IMR-90 (cell line): ENCODE data around the gene GLP2R. TPM values are rescaled to one million over a fixed set of nuclear protein-coding genes. Genes with fewer than 3 reads are reported as not detected.

Experiments used
- ATAC-seq: fragments of 200-7000 bp; cut with Tn5 transposase; 2 replicates; pipeline ENCODE4 v1.9.1; 2020; ENCODE audit warnings: low read depth, mild to moderate bottlenecking, moderate library complexity
- BruUV-seq: library from RNA; stranded (reverse); fragments of 400-500 nt; replicated peaks from 2 replicates; lab custom pipeline; 2021; lab: Mats Ljungman, UMichigan
- CTCF ChIA-PET: fragments of 300-600 bp; formaldehyde crosslinking; extraction: SDS; loops from one replicate; lab custom pipeline; 2021; ENCODE audit warnings: antibody characterized with exemption; lab: Yijun Ruan, JAX
- POLR2A ChIA-PET: fragments of 300-600 bp; sonication (Branson Sonifier 250); formaldehyde crosslinking; loops from one replicate; lab custom pipeline; 2022; ENCODE audit warnings: antibody characterized with exemption; ENCODE audit not compliant: unreplicated experiment; lab: Charles Lee
- DNase-seq: peaks from one replicate; pipeline ENCODE4 v3.0.0; 2013
- H2AFZ ChIP-seq: replicated peaks from 2 replicates; pipeline ENCODE3; 2013; ENCODE audit warnings: low read length, mild to moderate bottlenecking; ENCODE audit not compliant: poor library complexity
- H2AK5ac ChIP-seq: 2 replicates; pipeline ENCODE4 v1.6.1; 2013; ENCODE audit warnings: low read depth, low read length, inconsistent platforms
- H2AK9ac ChIP-seq: replicated peaks from 2 replicates; pipeline ENCODE3; 2013; ENCODE audit warnings: mild to moderate bottlenecking, low read depth, low read length, moderate library complexity; ENCODE audit not compliant: poor library complexity
- H2BK120ac ChIP-seq: 2 replicates; pipeline ENCODE4 v1.6.1; 2013; ENCODE audit warnings: low read depth, low read length, inconsistent platforms
- H2BK15ac ChIP-seq: 3 replicates; pipeline ENCODE4 v1.6.1; 2013; ENCODE audit warnings: low read depth, low read length, inconsistent platforms
- H2BK20ac ChIP-seq: 2 replicates; pipeline ENCODE4 v1.6.1; 2013; ENCODE audit warnings: low read depth, mild to moderate bottlenecking, inconsistent platforms, low read length, moderate library complexity
- H2BK5ac ChIP-seq: 2 replicates; pipeline ENCODE4 v1.6.1; 2013; ENCODE audit warnings: mild to moderate bottlenecking, low read depth, low read length, inconsistent platforms; ENCODE audit not compliant: poor library complexity, severe bottlenecking
- H3K14ac ChIP-seq: replicated peaks from 2 replicates; pipeline ENCODE4 v1.6.1; 2013; ENCODE audit warnings: low read depth, low read length, inconsistent platforms
- H3K18ac ChIP-seq: 2 replicates; pipeline ENCODE4 v1.6.1; 2013; ENCODE audit warnings: low read depth, low read length, control low read depth
- H3K23ac ChIP-seq: 2 replicates; pipeline ENCODE4 v1.6.1; 2013; ENCODE audit warnings: low read depth, low read length, inconsistent platforms
- H3K27ac ChIP-seq: 2 replicates; pipeline ENCODE4 v1.5.1; 2013; ENCODE audit warnings: mild to moderate bottlenecking, control low read depth, low read length; ENCODE audit not compliant: insufficient read depth
- H3K27me3 ChIP-seq: 2 replicates; pipeline ENCODE4 v1.6.1; 2013; ENCODE audit warnings: low read length; ENCODE audit not compliant: control insufficient read depth, insufficient read depth
- H3K36me3 ChIP-seq: 2 replicates; pipeline ENCODE4 v1.6.1; 2013; ENCODE audit warnings: low read length, mixed read lengths; ENCODE audit not compliant: control insufficient read depth, insufficient read depth
- H3K4ac ChIP-seq: 2 replicates; pipeline ENCODE4 v1.6.1; 2013; ENCODE audit warnings: low read depth, low read length, inconsistent platforms
- H3K4me1 ChIP-seq: 2 replicates; pipeline ENCODE4 v1.6.1; 2013; ENCODE audit warnings: low read length, mixed read lengths; ENCODE audit not compliant: control insufficient read depth, insufficient read depth
- H3K4me2 ChIP-seq: 2 replicates; pipeline ENCODE4 v1.6.1; 2013; ENCODE audit warnings: low read depth, mild to moderate bottlenecking, control low read depth, low read length, moderate library complexity
- H3K4me3 ChIP-seq: 2 replicates; pipeline ENCODE4 v1.5.1; 2013; ENCODE audit warnings: low read depth, mild to moderate bottlenecking, control low read depth, low read length, moderate library complexity; ENCODE audit not compliant: insufficient read depth
- H3K56ac ChIP-seq: 2 replicates; pipeline ENCODE4 v1.6.1; 2013; ENCODE audit warnings: low read length, inconsistent platforms; ENCODE audit not compliant: insufficient read depth; ENCODE audit errors: extremely low read depth
- H3K79me1 ChIP-seq, 2 experiments: 2 replicates each; pipeline ENCODE4 v1.6.1; 2013; ENCODE audit warnings: low read length in 2 of 2, inconsistent platforms in 1 of 2, low read depth in 1 of 2
- H3K9ac ChIP-seq: 2 replicates; pipeline ENCODE4 v1.6.1; 2013; ENCODE audit warnings: low read depth, low read length, control low read depth
- H3K9me1 ChIP-seq: 2 replicates; pipeline ENCODE4 v1.6.1; 2013; ENCODE audit warnings: low read length, inconsistent platforms; ENCODE audit not compliant: insufficient read depth
- H3K9me3 ChIP-seq: 2 replicates; pipeline ENCODE4 v1.6.1; 2013; ENCODE audit warnings: low read length; ENCODE audit not compliant: control insufficient read depth, insufficient read depth
- H4K20me1 ChIP-seq: 2 replicates; pipeline ENCODE4 v1.6.1; 2013; ENCODE audit warnings: low read length, inconsistent platforms; ENCODE audit not compliant: insufficient read depth
- H4K5ac ChIP-seq: 2 replicates; pipeline ENCODE4 v1.6.1; 2013; ENCODE audit warnings: mild to moderate bottlenecking, low read depth, low read length, control low read depth
- H4K8ac ChIP-seq, 2 experiments: 2 replicates each; pipeline ENCODE4 v1.6.1; 2013; ENCODE audit warnings: low read depth in 2 of 2, low read length in 2 of 2, control low read depth in 1 of 2, inconsistent platforms in 1 of 2
- H4K91ac ChIP-seq: 2 replicates; pipeline ENCODE4 v1.6.1; 2013; ENCODE audit warnings: low read depth, low read length, inconsistent platforms; ENCODE audit not compliant: insufficient read depth
- CTCF ChIP-seq: conservative IDR thresholded peaks from 2 replicates; pipeline ENCODE4 v1.5.1; 2012; ENCODE audit warnings: mild to moderate bottlenecking, low read depth, low read length, improper control_type of control experiment
- RAD21 ChIP-seq: IDR thresholded peaks from 2 replicates; pipeline ENCODE4 v1.6.1; 2012; ENCODE audit warnings: low read length, improper control_type of control experiment
- WGBS, 2 experiments: methylation state at CpG; one replicate each; pipeline versions ENCODE4 v1.1.5 to v1.1.7; 2013; ENCODE audit warnings: missing lambda C conversion rate in 2 of 2; ENCODE audit not compliant: insufficient read length in 1 of 2; ENCODE audit errors: extremely low coverage in 2 of 2; 5-methylcytosine and 5-hydroxymethylcytosine counted together
- dilution Hi-C: fragments of 300-500 bp; cut with HindIII; formaldehyde crosslinking; loops from one replicate; pipeline ENCODE4 v1.14.3; 2018; ENCODE audit warnings: low sequenced_read_pairs; ENCODE audit not compliant: unreplicated experiment
- in situ Hi-C: fragments of 300-500 bp; cut with MboI; formaldehyde crosslinking; loops from 3 replicates; pipeline ENCODE4 v1.14.3; 2019; ENCODE audit warnings: low sequenced_read_pairs, inconsistent platforms, mixed read lengths
- intact Hi-C: fragments of 100-400 bp; cut with micrococcal nuclease; formaldehyde crosslinking; loops from 2 replicates; pipeline ENCODE4 v1.10.0; 2022
- polyA plus RNA-seq, 3 experiments: library from polyadenylated mRNA; depleted of rRNA; stranded (reverse); fragments of >200 nt; gene quantifications; 2 replicates each; pipeline ENCODE4 v1.2.3, GENCODE V29; 2012; ENCODE audit warnings: low replicate concordance in 1 of 3
- total RNA-seq: library from RNA; depleted of rRNA; stranded (reverse); fragments of >200 nt; gene quantifications from 2 replicates; pipeline ENCODE4 v1.2.3, GENCODE V29; 2012

GLP2R gene
- total and polyA plus RNA-seq, 2 of the 4 experiments (the other 2 are of a cell fraction), result 0.07 TPM; not detected in 1

- no peak for TF ChIP-seq CTCF
Measured at GRCh38 chr17:9843152-9844010, 17.7 kb downstream of the GLP2R start (continued).

- DNase-seq (no peak), ATAC-seq (no peak)
- Histone ChIP-seq H2AK5ac (peak overlapping the region; percentile 16; the same call in 1 of the 2 replicates), H4K8ac (no peak overlapping the region), H2BK120ac (no peak overlapping the region), H3K23ac (no peak overlapping the region), H3K14ac (no peak overlapping the region), H2BK20ac (no peak overlapping the region), H3K4me2 (no peak overlapping the region), H4K91ac (no peak overlapping the region), H4K5ac (no peak overlapping the region), H2BK15ac (no peak overlapping the region), H3K56ac (no peak overlapping the region), H3K4me3 (no peak overlapping the region), H2AK9ac (no peak overlapping the region), H3K4me1 (peaks cover 7% of the 10 kb centered on the region), H3K4ac (no peak overlapping the region; the same call in 1 of the 2 replicates), H3K27me3 (no peaks in the 10 kb centered on the region), H3K9me1 (peaks cover 4% of the 10 kb centered on the region; the same call in 1 of the 2 replicates), H3K9ac (no peak overlapping the region), H2BK5ac (no peak overlapping the region), H3K27ac (no peak overlapping the region), H4K20me1 (no peaks in the 10 kb centered on the region), H3K79me1 (no peaks in the 10 kb centered on the region), H3K9me3 (no peaks in the 10 kb centered on the region), H3K18ac (no peak overlapping the region; the same call in 1 of the 2 replicates), H3K36me3 (no peaks in the 10 kb centered on the region), H2AFZ (no peak overlapping the region)
- dilution Hi-C loops (no loop called here), in situ Hi-C loops (no loop called here), intact Hi-C loops (loop anchor here (5.0 kb wide), 1 partner anchor 58 kb away; no protein-coding TSS in a partner anchor)
- 73% methylated on average over 5 of the region's 8 CpGs; no CpG with 5 or more reads in 1 of the 2 experiments for WGBS, 2 experiments
- no TSS peak for BruUV-seq
- TF ChIP-seq RAD21, result no peak
- ChIA-PET CTCF (no interaction called here), POLR2A (no interaction called here)
Measured at GRCh38 chr17:9844153-9844552, 18.4 kb downstream of the GLP2R start.
